Neural progenitor cell (in vitro differentiated cells): ENCODE measurements around the gene ZNF18. TPM values are rescaled to one million over a fixed set of nuclear protein-coding genes. Genes with fewer than 3 reads are reported as not detected.

ENCODE experiments used
- DNase-seq: peaks from one replicate; pipeline ENCODE4 v3.0.0-alpha.2; 2016; ENCODE audit warnings: low spot score
- H2AFZ ChIP-seq: fragments of 200-600 bp; sonication (generic); replicated peaks from 2 replicates; pipeline ENCODE4 v1.6.1; 2016; ENCODE audit warnings: antibody characterized with exemption
- H3F3A ChIP-seq: fragments of 200-600 bp; sonication (generic); 2 replicates; pipeline ENCODE4 v1.6.1; 2016; ENCODE audit warnings: antibody characterized with exemption, low read depth
- H3K27ac ChIP-seq: fragments of 200-600 bp; sonication (generic); 2 replicates; pipeline ENCODE4 v1.5.1; 2016; ENCODE audit warnings: mild to moderate bottlenecking
- H3K27me3 ChIP-seq: fragments of 200-600 bp; sonication (generic); 2 replicates; pipeline ENCODE4 v1.6.1; 2016; ENCODE audit warnings: mild to moderate bottlenecking, moderate library complexity
- H3K36me3 ChIP-seq: fragments of 200-600 bp; sonication (generic); 2 replicates; pipeline ENCODE4 v1.5.1; 2016
- H3K4me1 ChIP-seq: fragments of 200-600 bp; sonication (generic); 2 replicates; pipeline ENCODE4 v1.6.1; 2016; ENCODE audit warnings: mixed run types
- H3K4me2 ChIP-seq: fragments of 200-600 bp; sonication (generic); 2 replicates; pipeline ENCODE4 v1.6.1; 2016
- H3K4me3 ChIP-seq: fragments of 200-600 bp; sonication (generic); 2 replicates; pipeline ENCODE4 v1.5.1; 2016
- H3K79me2 ChIP-seq: fragments of 200-600 bp; sonication (generic); 2 replicates; pipeline ENCODE4 v1.6.1; 2016; ENCODE audit warnings: low read depth
- H3K9ac ChIP-seq: fragments of 200-600 bp; sonication (generic); 2 replicates; pipeline ENCODE4 v1.6.1; 2016
- H3K9me3 ChIP-seq: fragments of 200-600 bp; sonication (generic); 2 replicates; pipeline ENCODE4 v1.5.1; 2016; ENCODE audit warnings: low read depth
- H4K20me1 ChIP-seq: fragments of 200-600 bp; sonication (generic); 2 replicates; pipeline ENCODE4 v1.6.1; 2016; ENCODE audit warnings: low read depth
- H3K27ac Mint-ChIP-seq: 3 replicates; pipeline ENCODE4 v1.8.0; 2021; ENCODE audit warnings: mixed read lengths
- H3K27me3 Mint-ChIP-seq: 2 replicates; pipeline ENCODE4 v1.8.0; 2022; ENCODE audit warnings: low read depth, mild to moderate bottlenecking, inconsistent platforms, moderate library complexity, mixed read lengths; ENCODE audit not compliant: insufficient read depth
- H3K36me3 Mint-ChIP-seq: 3 replicates; pipeline ENCODE4 v1.8.0; 2021; ENCODE audit warnings: mixed read lengths
- H3K4me1 Mint-ChIP-seq: 3 replicates; pipeline ENCODE4 v1.8.0; 2021; ENCODE audit warnings: mixed read lengths
- H3K4me3 Mint-ChIP-seq: 3 replicates; pipeline ENCODE4 v1.8.0; 2021; ENCODE audit warnings: mild to moderate bottlenecking, moderate library complexity, mixed read lengths
- H3K9me3 Mint-ChIP-seq: 3 replicates; pipeline ENCODE4 v1.8.0; 2020; ENCODE audit warnings: mixed read lengths
- EZH2 ChIP-seq: fragments of 200-600 bp; sonication (generic); IDR thresholded peaks from 2 replicates; pipeline ENCODE4 v1.6.1; 2017; ENCODE audit warnings: antibody characterized with exemption, mild to moderate bottlenecking, moderate library complexity
- EZH2phosphoT487 ChIP-seq: fragments of 200-600 bp; sonication (generic); IDR thresholded peaks from 2 replicates; pipeline ENCODE4 v1.6.1; 2017; ENCODE audit warnings: antibody characterized with exemption
- total RNA-seq: library from RNA; depleted of rRNA; stranded (reverse); fragments of >200 nt; gene quantifications from 2 replicates; pipeline ENCODE4 v1.2.3, GENCODE V29; 2015; ENCODE audit warnings: low replicate concordance
- TF ChIP-seq, protein P1 (sequence below): fragments of 200-600 bp; sonication (generic); IDR thresholded peaks from 2 replicates; pipeline ENCODE4 v1.5.1; 2017; ENCODE audit warnings: antibody characterized with exemption, mild to moderate bottlenecking

ZNF18 gene
- total RNA-seq, 1 donor from 2014 or later, result 15.9 TPM

DNA sequence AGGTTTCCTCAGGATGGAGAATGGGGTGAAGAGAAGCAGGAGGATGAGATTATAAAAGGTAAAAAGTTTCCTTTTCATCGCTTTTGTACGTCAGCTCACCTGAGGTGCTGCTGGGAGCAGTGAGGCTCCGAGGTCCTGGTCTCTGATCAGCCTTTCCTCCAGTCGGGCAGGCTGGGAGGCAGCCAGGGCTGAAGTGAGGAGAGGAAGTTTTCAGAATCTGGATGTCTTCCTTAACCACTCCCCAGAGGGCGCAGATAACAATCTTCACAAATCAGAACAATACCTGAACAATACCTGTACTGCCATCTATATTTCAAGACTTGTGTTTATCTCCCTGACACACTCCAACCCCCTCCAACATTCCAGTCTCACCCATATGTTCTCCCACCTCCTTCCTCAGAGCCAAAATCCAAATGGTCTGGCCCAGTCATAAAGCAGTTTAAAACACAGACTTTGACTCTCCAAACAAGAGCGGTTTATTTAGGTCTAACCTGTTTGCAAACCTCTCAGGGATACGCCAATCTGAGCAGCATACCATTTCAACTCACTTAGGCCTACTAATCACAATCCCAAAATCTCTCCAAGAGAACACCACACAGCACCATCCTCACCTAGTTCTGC is 6.8 kb downstream of the ZNF18 start:
- Histone ChIP-seq H3K79me2 (peaks cover under 1% of the 10 kb centered on the region), H3K9me3 (no peaks in the 10 kb centered on the region), H2AFZ (no peak overlapping the region), H3K4me2 (no peak overlapping the region), H3K36me3 (peaks cover 4% of the 10 kb centered on the region), H3K27ac (no peak overlapping the region), H4K20me1 (no peaks in the 10 kb centered on the region), H3F3A (no peaks in the 10 kb centered on the region), H3K27me3 (no peaks in the 10 kb centered on the region), H3K4me1 (no peaks in the 10 kb centered on the region), H3K9ac (no peak overlapping the region), H3K4me3 (no peak overlapping the region)
- DNase-seq, result no peak
- Mint-ChIP-seq H3K9me3 (peaks cover 4% of the 10 kb centered on the region), H3K27me3 (peaks cover 4% of the 10 kb centered on the region), H3K36me3 (peaks cover 14% of the 10 kb centered on the region), H3K4me1 (no peaks in the 10 kb centered on the region), H3K27ac (no peak overlapping the region), H3K4me3 (no peak overlapping the region)
- no peak for TF ChIP-seq EZH2phosphoT487
- TF ChIP-seq EZH2, result no peak
- TF ChIP-seq, protein P1, sequence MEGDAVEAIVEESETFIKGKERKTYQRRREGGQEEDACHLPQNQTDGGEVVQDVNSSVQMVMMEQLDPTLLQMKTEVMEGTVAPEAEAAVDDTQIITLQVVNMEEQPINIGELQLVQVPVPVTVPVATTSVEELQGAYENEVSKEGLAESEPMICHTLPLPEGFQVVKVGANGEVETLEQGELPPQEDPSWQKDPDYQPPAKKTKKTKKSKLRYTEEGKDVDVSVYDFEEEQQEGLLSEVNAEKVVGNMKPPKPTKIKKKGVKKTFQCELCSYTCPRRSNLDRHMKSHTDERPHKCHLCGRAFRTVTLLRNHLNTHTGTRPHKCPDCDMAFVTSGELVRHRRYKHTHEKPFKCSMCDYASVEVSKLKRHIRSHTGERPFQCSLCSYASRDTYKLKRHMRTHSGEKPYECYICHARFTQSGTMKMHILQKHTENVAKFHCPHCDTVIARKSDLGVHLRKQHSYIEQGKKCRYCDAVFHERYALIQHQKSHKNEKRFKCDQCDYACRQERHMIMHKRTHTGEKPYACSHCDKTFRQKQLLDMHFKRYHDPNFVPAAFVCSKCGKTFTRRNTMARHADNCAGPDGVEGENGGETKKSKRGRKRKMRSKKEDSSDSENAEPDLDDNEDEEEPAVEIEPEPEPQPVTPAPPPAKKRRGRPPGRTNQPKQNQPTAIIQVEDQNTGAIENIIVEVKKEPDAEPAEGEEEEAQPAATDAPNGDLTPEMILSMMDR, result no peak

DNA sequence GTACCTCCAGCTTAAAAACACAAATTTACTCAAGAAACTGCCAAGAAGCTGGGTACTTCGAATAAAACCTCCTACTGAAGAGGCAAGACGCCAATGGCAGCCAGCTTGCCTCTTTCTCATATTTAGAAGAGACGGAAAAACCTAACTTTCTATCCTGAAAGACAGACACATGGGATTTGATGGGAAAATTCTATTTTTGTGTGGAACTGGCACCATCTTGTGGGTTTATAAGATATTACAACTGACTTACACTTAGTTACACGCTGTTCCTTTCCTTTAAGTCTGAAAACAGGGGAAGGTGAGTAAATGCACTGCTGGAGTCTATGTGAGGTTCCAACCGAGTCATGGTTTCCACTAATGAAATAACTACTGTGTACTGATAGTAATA is 10.3 kb downstream of the ZNF18 start:
- no peaks in the 10 kb centered on the region for H3F3A ChIP-seq
- no peak overlapping the region for H3K4me3 Mint-ChIP-seq
- no peaks in the 10 kb centered on the region for H3K27me3 Mint-ChIP-seq
- peaks cover 4% of the 10 kb centered on the region for H3K36me3 ChIP-seq
- no peak overlapping the region for H3K4me2 ChIP-seq
- no peaks in the 10 kb centered on the region for H3K4me1 ChIP-seq
- no peak overlapping the region for H3K27ac ChIP-seq
- no peaks in the 10 kb centered on the region for H3K79me2 ChIP-seq
- no peaks in the 10 kb centered on the region for H3K27me3 ChIP-seq
- peaks cover 4% of the 10 kb centered on the region for H3K9me3 Mint-ChIP-seq
- H3K36me3 Mint-ChIP-seq, result peaks cover 29% of the 10 kb centered on the region
- H2AFZ ChIP-seq, result no peak overlapping the region
- no peaks in the 10 kb centered on the region for H4K20me1 ChIP-seq
- TF ChIP-seq, protein P1, result peak; percentile 70
- no peak for TF ChIP-seq EZH2phosphoT487
- H3K4me3 ChIP-seq, result no peak overlapping the region
- no peaks in the 10 kb centered on the region for H3K9me3 ChIP-seq
- peak; percentile 56 for DNase-seq
- H3K4me1 Mint-ChIP-seq, result no peaks in the 10 kb centered on the region
- no peak overlapping the region for H3K9ac ChIP-seq
- H3K27ac Mint-ChIP-seq, result no peak overlapping the region

DNA sequence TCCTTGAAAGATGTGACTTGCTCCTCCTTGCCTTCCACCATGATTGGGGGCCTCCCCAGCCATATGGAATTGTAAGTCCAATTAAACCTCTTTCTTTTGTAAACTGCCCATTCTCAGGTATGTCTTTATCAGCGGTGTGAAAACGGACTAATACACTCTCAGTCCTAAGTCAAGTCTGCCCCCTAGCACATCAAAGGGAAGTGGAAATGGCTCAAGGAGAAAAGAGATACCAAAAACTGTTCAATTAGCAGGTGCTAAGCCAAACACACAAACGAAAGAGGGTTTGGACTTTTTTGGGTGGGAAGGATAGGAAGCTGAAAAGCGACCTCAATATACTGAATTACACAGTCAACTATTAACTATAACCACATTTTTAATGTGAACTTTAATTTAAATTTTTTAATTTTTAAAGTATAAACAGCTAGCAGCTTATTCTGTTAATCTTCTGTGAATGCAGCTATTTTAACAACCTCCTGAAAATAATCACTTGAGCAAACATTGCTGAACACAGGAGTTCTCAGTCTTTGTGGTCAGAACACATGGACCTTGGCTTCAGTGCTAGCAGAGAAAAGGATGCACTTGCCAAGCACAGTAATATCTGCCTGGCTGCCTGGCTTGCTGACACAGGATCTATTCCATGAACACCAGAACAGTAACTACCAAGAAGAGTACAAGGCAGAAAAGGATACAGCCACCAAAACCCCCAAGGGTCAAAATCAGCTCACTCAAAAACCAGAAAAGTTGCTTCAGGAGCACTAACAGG is 10.9 kb downstream of the ZNF18 start:
- Histone ChIP-seq H3K36me3 (peaks cover 4% of the 10 kb centered on the region), H3K9me3 (no peaks in the 10 kb centered on the region), H3K27ac (no peak overlapping the region), H3K79me2 (no peaks in the 10 kb centered on the region), H3K9ac (no peak overlapping the region), H4K20me1 (no peaks in the 10 kb centered on the region), H3K27me3 (no peaks in the 10 kb centered on the region), H3K4me1 (no peaks in the 10 kb centered on the region), H3K4me2 (no peak overlapping the region), H3F3A (no peaks in the 10 kb centered on the region), H3K4me3 (no peak overlapping the region), H2AFZ (no peak overlapping the region)
- no peak overlapping the region for H3K27ac Mint-ChIP-seq
- no peaks in the 10 kb centered on the region for H3K4me1 Mint-ChIP-seq
- TF ChIP-seq, protein P1, result no peak
- TF ChIP-seq EZH2phosphoT487 (no peak), EZH2 (no peak)
- H3K9me3 Mint-ChIP-seq, result peaks cover 4% of the 10 kb centered on the region
- H3K27me3 Mint-ChIP-seq, result no peaks in the 10 kb centered on the region
- peaks cover 29% of the 10 kb centered on the region for H3K36me3 Mint-ChIP-seq
- DNase-seq, result no peak
- H3K4me3 Mint-ChIP-seq, result no peak overlapping the region
